ENCODE measurements around the gene HACL1. TPM values are rescaled to one million over a fixed set of nuclear protein-coding genes. Genes with fewer than 3 reads are reported as not detected.
A peak's percentile ranks its signal among the peaks of the same experiment; 100 is the strongest.

HACL1 gene
- polyA plus RNA-seq (2012; ENCODE audit: insufficient read depth, insufficient read length), result 31.6 TPM

- DNase-seq (ENCODE audit: low read depth, low spot score), result peak; percentile 99
- H3K4me3 ChIP-seq (ENCODE audit: low read length), result peak within 1 kb of the TSS; percentile 97
Measured at GRCh38 chr3:15601399-15602145, at the start of gene HACL1, which contains the start of gene BTD. TSS of gene HACL1 (minus strand) at chr3:15601569. CDS start at chr3:15601463, 106 bp downstream. TSS of gene BTD (plus strand) at chr3:15601745. CDS start at chr3:15635440, 33,695 bp downstream.

- DNase-seq (ENCODE audit: low read depth, low spot score), result no peak
- no peak overlapping the region for H3K4me3 ChIP-seq (ENCODE audit: low read length)
Measured at GRCh38 chr3:15649858-15650257, 48.5 kb upstream of the HACL1 start.

GRCh38 chr3:15649341-15649740, 48.0 kb upstream of the HACL1 start:
- no peak overlapping the region for H3K4me3 ChIP-seq (ENCODE audit: low read length)
- DNase-seq (ENCODE audit: low read depth, low spot score), result no peak

- H3K4me3 ChIP-seq (ENCODE audit: low read length), result no peak overlapping the region
- peak; percentile 98 for DNase-seq (ENCODE audit: low read depth, low spot score)
Measured at GRCh38 chr3:15647611-15648167, 46.3 kb upstream of the HACL1 start.

- H3K4me3 ChIP-seq (ENCODE audit: low read length), result no peak overlapping the region
- no peak for DNase-seq (ENCODE audit: low read depth, low spot score)
Measured at GRCh38 chr3:15646851-15647511, 45.6 kb upstream of the HACL1 start.

GRCh38 chr3:15645740-15646501, 44.6 kb upstream of the HACL1 start:
- no peak overlapping the region for H3K4me3 ChIP-seq (ENCODE audit: low read length)
- no peak for DNase-seq (ENCODE audit: low read depth, low spot score)

- H3K4me3 ChIP-seq (ENCODE audit: low read length), result no peak overlapping the region
- no peak for DNase-seq (ENCODE audit: low read depth, low spot score)
Measured at GRCh38 chr3:15645246-15645645, 43.9 kb upstream of the HACL1 start.

- DNase-seq (ENCODE audit: low read depth, low spot score), result no peak
- H3K4me3 ChIP-seq (ENCODE audit: low read length), result no peak overlapping the region
Measured at GRCh38 chr3:15638891-15639262, 37.5 kb upstream of the HACL1 start.

GRCh38 chr3:15638193-15638890, 37.0 kb upstream of the HACL1 start:
- no peak overlapping the region for H3K4me3 ChIP-seq (ENCODE audit: low read length)
- DNase-seq (ENCODE audit: low read depth, low spot score), result no peak

- no peak for DNase-seq (ENCODE audit: low read depth, low spot score)
- H3K4me3 ChIP-seq (ENCODE audit: low read length), result no peak overlapping the region
Measured at GRCh38 chr3:15637131-15637951, 36.0 kb upstream of the HACL1 start.

GRCh38 chr3:15636028-15636709, 34.8 kb upstream of the HACL1 start:
- DNase-seq (ENCODE audit: low read depth, low spot score), result no peak
- no peak overlapping the region for H3K4me3 ChIP-seq (ENCODE audit: low read length)

- no peak for DNase-seq (ENCODE audit: low read depth, low spot score)
- no peak overlapping the region for H3K4me3 ChIP-seq (ENCODE audit: low read length)
Measured at GRCh38 chr3:15635121-15635661, 33.8 kb upstream of the HACL1 start.

- DNase-seq (ENCODE audit: low read depth, low spot score), result no peak
- H3K4me3 ChIP-seq (ENCODE audit: low read length), result no peak overlapping the region
Measured at GRCh38 chr3:15634671-15635070, 33.3 kb upstream of the HACL1 start.

- no peak overlapping the region for H3K4me3 ChIP-seq (ENCODE audit: low read length)
- no peak for DNase-seq (ENCODE audit: low read depth, low spot score)
Measured at GRCh38 chr3:15633766-15634598, 32.6 kb upstream of the HACL1 start.

- no peak overlapping the region for H3K4me3 ChIP-seq (ENCODE audit: low read length)
- no peak for DNase-seq (ENCODE audit: low read depth, low spot score)
Measured at GRCh38 chr3:15633159-15633558, 31.8 kb upstream of the HACL1 start.

- no peak overlapping the region for H3K4me3 ChIP-seq (ENCODE audit: low read length)
- no peak for DNase-seq (ENCODE audit: low read depth, low spot score)
Measured at GRCh38 chr3:15632212-15632580, 30.8 kb upstream of the HACL1 start.
